Heart left ventricle (tissue), 16 donors: Measurements from ENCODE around the gene RPS6KA2. TPM values are rescaled to one million over a fixed set of nuclear protein-coding genes. Genes with fewer than 3 reads are reported as not detected.

Experiments used
- ATAC-seq, 4 donors: fragments of 200-7000 bp; cut with Tn5 transposase; one replicate each; pipeline ENCODE4 v1.9.1; 2020 to 2022; ENCODE audit warnings: moderate library complexity in 4 of 4, mild to moderate bottlenecking in 3 of 4, moderate number of reproducible peaks in 1 of 4
- DNase-seq, 5 donors: peaks; one replicate each; pipeline ENCODE4 v3.0.0-alpha.2; 2020
- H3K27ac ChIP-seq, 12 donors: fragments of 200-600 bp; sonication (generic) in 4 of 12; one replicate each; pipeline versions ENCODE4 v1.5.0 to v1.8.0; 2016 to 2022; ENCODE audit warnings: mild to moderate bottlenecking in 2 of 12
- H3K27me3 ChIP-seq, 9 donors: fragments of 200-600 bp; sonication (generic) in 2 of 9; one replicate each; pipeline versions ENCODE4 v1.5.1 to v1.8.0; 2016 to 2022; ENCODE audit warnings: mild to moderate bottlenecking in 3 of 9
- H3K36me3 ChIP-seq, 9 donors: fragments of 200-600 bp; sonication (generic) in 2 of 9; one replicate each; pipeline versions ENCODE4 v1.5.0 to v1.8.0; 2018 to 2022; ENCODE audit warnings: mild to moderate bottlenecking in 2 of 9
- H3K4me1 ChIP-seq, 12 donors: fragments of 200-600 bp; sonication (generic) in 4 of 12; one replicate each; pipeline versions ENCODE4 v1.5.0 to v1.8.0; 2016 to 2022; ENCODE audit warnings: mild to moderate bottlenecking in 3 of 12
- H3K4me3 ChIP-seq, 12 donors: fragments of 200-600 bp; sonication (generic) in 4 of 12; one replicate each; pipeline versions ENCODE4 v1.5.0 to v1.8.0; 2017 to 2022; ENCODE audit warnings: mild to moderate bottlenecking in 9 of 12, moderate library complexity in 4 of 12
- H3K9me3 ChIP-seq, 12 donors: fragments of 200-600 bp; sonication (generic) in 4 of 12; one replicate each; pipeline versions ENCODE4 v1.5.0 to v1.8.0; 2016 to 2022; ENCODE audit warnings: mild to moderate bottlenecking in 1 of 12
- CTCF ChIP-seq, 12 donors: fragments of 200-600 bp; sonication (generic) in 4 of 12; IDR thresholded peaks; one replicate each; pipeline versions ENCODE4 v1.5.0 to v1.8.0; 2018 to 2022; ENCODE audit warnings: antibody characterized with exemption in 12 of 12, mild to moderate bottlenecking in 5 of 12
- POLR2A ChIP-seq, 2 donors: fragments of 450-650 bp; IDR thresholded peaks; one replicate each; pipeline ENCODE4 v1.6.1; 2017; ENCODE audit warnings: antibody characterized with exemption in 2 of 2, mild to moderate bottlenecking in 2 of 2, moderate library complexity in 2 of 2
- WGBS, 4 donors: extraction: QIAGEN DNeasy Blood & Tissue Kit in 2 of 4; methylation state at CpG; one replicate each; pipeline versions ENCODE4 v1.1.5 to v1.1.7; 2013 to 2018; 5-methylcytosine and 5-hydroxymethylcytosine counted together
- intact Hi-C, 10 donors: fragments of 100-400 bp; cut with DNase I; formaldehyde crosslinking; loops; one replicate each; pipeline versions ENCODE4 v1.11.1 to v1.14.2; 2022
- polyA plus RNA-seq, 2 donors: library from polyadenylated mRNA; stranded (reverse); fragments of 200-250 nt; gene quantifications; one replicate each; pipeline ENCODE4 v1.2.3, GENCODE V29; 2013
- total RNA-seq, 9 donors: library from RNA; depleted of rRNA in 2 of 9; stranded (reverse); fragments of >200 nt in 2 of 9; fragmentation: NEBNext Ultra II Directional in 3 of 9; extraction: Animal tissue kit (Norgen Biotek cat#: 25700) in 3 of 9; gene quantifications; one replicate each; pipeline versions ENCODE4 v1.1.0 to v1.2.4, GENCODE V29; 2016 to 2023
- donor health status: ischemic (EF 13 %, LVEDD 7.1; RV severe dilation, severe dysfunction).
- donor health status: healthy with polysubstance abuse.
- donor health status: DM: no; HTN: yes; CAD: no.
- donor health status: DM: no; HTN: no; CAD: no.
- donor health status: ischemic (EF 25% LVEDD 6.9; RV normal size, moderate dysfunction).
- donor health status: ischemic (EF 25% LVEDD 5.7; RV mildly dilated, moderate dysfunction).
- donor health status: healthy.
- donor health status: DM: yes; HTN: yes; CAD: no.
- donor health status: ischemic (EF 35%, LVEDD 5.7; RV mildly dilated, moderate dysfunction).
- donor health status: nonischemic (EF 11% LVEDD 7.7; RV severe dilation, severe dysfunction).
- donor health status: DM: yes; HTN: yes; CAD: no.
- donor health status: PGD.
- donor health status: ischemic (EF 29% LVEDD 5.4; RV normal size, mild dysfunction).
- donor health status: nonischemic (EF 23%, LVEDD 6.1; RV moderate dilation, normal function).

The RPS6KA2 gene
- total and polyA plus RNA-seq, 11 donors = 23.0 to 171 (median 91.6) TPM

GRCh38 chr6:166418691-166419143, 208.3 kb downstream of the RPS6KA2 start:
- no peak for TF ChIP-seq CTCF (IDR thresholded peaks at IDR 0.05)
- TF ChIP-seq POLR2A (IDR thresholded peaks at IDR 0.05) = no peak
- H3K4me1 ChIP-seq = peaks cover 0 to 15% (median 0%) of the 10 kb centered on the region in 12 donors
- H3K9me3 ChIP-seq = no peaks in the 10 kb centered on the region
- H3K27me3 ChIP-seq = no peaks in the 10 kb centered on the region
- WGBS, 4 donors = 90 to 96% (median 94%) methylated on average over 9 of the region's 9 CpGs
- no peak for DNase-seq
- H3K36me3 ChIP-seq = peaks cover 0 to 78% (median 71%) of the 10 kb centered on the region in 9 donors
- no peak overlapping the region for H3K4me3 ChIP-seq
- intact Hi-C loops = no loop called here
- H3K27ac ChIP-seq = peak overlapping the region in 1 of 12 donors; percentile 43
- no peak for ATAC-seq

- Histone ChIP-seq H3K4me1 (peaks cover 0 to 15% (median 0%) of the 10 kb centered on the region in 12 donors), H3K9me3 (no peaks in the 10 kb centered on the region), H3K36me3 (peaks cover 0 to 77% (median 71%) of the 10 kb centered on the region in 9 donors), H3K4me3 (no peak overlapping the region), H3K27ac (peak overlapping the region in 1 of 12 donors; percentile 44), H3K27me3 (no peaks in the 10 kb centered on the region)
- TF ChIP-seq POLR2A (IDR thresholded peaks at IDR 0.05) = no peak
- TF ChIP-seq CTCF (IDR thresholded peaks at IDR 0.05) = no peak
- intact Hi-C loops = no loop called here
- 88 to 92% (median 91%) methylated on average over 6 of the region's 6 CpGs for WGBS, 4 donors
- ATAC-seq = no peak
- no peak for DNase-seq
These were observed 209.8 kb downstream of the RPS6KA2 start for GRCh38 chr6:166417285-166417691.

DNA sequence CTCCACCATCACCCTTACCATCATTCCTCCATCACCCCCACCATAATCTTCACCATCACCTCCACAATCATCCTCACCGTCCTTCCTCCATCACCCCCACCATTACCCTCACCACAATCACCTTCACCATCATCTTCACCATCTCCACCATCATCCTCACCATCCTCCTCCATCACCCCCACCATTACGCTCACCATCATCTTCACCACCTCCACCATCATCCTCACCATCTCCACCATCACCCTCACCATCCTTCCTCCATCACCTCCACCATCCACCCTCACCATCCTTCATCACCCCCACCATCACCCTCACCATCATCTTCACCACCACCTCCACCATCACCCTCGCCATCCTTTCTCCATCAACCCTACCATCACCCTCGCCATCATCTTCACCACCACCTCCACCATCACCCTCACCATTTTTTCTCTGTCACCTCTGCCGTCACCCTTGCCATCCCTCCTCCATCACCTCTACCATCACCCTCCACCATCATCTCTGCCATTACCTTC, 211.2 kb downstream of the RPS6KA2 start:
- Histone ChIP-seq H3K27ac (peak overlapping the region in 1 of 12 donors; percentile 39), H3K27me3 (no peaks in the 10 kb centered on the region), H3K9me3 (no peaks in the 10 kb centered on the region), H3K4me1 (peaks cover 0 to 15% (median 0%) of the 10 kb centered on the region in 12 donors), H3K4me3 (no peak overlapping the region), H3K36me3 (peaks cover 0 to 81% (median 65%) of the 10 kb centered on the region in 9 donors)
- TF ChIP-seq CTCF (IDR thresholded peaks at IDR 0.05) = no peak
- no peak for TF ChIP-seq POLR2A (IDR thresholded peaks at IDR 0.05)
- DNase-seq (no peak), ATAC-seq (peak in 2 of 4 donors; percentile 29 to 49)
- 67 to 92% (median 82%) methylated on average over 5 of the region's 5 CpGs for WGBS, 4 donors
- intact Hi-C loops = no loop called here

DNA sequence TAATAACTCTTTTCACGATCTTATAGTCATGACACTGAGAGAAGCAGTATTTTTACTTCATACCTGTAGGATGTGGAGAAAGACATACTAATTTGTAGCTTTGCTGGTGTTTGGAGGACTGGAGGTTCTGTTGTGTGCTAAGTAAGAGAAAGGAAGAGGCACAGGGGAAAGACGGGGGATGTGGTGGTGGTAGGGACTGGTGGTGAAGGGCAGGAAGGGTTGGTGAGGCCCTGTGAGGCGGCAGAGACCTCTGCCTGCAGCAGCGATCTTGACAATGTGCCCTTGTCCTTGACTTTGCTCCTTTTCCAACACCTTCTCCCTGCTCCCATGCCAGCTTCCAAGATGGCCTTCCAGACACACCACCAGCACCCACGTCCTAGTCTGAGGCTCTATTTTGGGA, 211.7 kb downstream of the RPS6KA2 start:
- Histone ChIP-seq H3K4me1 (peaks cover 0 to 15% (median 0%) of the 10 kb centered on the region in 12 donors), H3K4me3 (no peak overlapping the region), H3K27ac (peak overlapping the region in 1 of 12 donors; percentile 39), H3K36me3 (peaks cover 0 to 75% (median 62%) of the 10 kb centered on the region in 9 donors), H3K27me3 (no peaks in the 10 kb centered on the region), H3K9me3 (no peaks in the 10 kb centered on the region)
- intact Hi-C loops = no loop called here
- ATAC-seq (no peak), DNase-seq (no peak)
- 88 to 92% (median 90%) methylated on average over 5 of the region's 5 CpGs for whole genome bisulfite sequencing, 4 donors
- TF ChIP-seq POLR2A (IDR thresholded peaks at IDR 0.05) (no peak), CTCF (IDR thresholded peaks at IDR 0.05) (no peak)
